BLaER1 treated with 17β-estradiol and CSF1 and Interleukin-3, amounts not matched to agents 10 nM and 100 nM (cell line): ENCODE data around the gene KNOP1.
A peak's percentile ranks its signal among the peaks of the same experiment; 100 is the strongest.

Experiments used
- H3K27ac ChIP-seq, 11 experiments: shearing (Covaris generic); formaldehyde crosslinking; 2 replicates each; pipeline ENCODE4 v1.8.1; 2022
- H3K27me3 ChIP-seq, 11 experiments: shearing (Covaris generic); formaldehyde crosslinking; 2 replicates each; pipeline ENCODE4 v1.8.1; 2022
- H3K36me3 ChIP-seq, 11 experiments: shearing (Covaris generic); formaldehyde crosslinking; 2 replicates each; pipeline ENCODE4 v1.8.1; 2022
- H3K4me1 ChIP-seq, 10 experiments: shearing (Covaris generic); formaldehyde crosslinking; 2 replicates each; pipeline ENCODE4 v1.8.1; 2022
- H3K4me2 ChIP-seq, 11 experiments: shearing (Covaris generic); formaldehyde crosslinking; 2 replicates each; pipeline ENCODE4 v1.8.1; 2022
- H3K4me3 ChIP-seq, 10 experiments: shearing (Covaris generic); formaldehyde crosslinking; 2 replicates each; pipeline ENCODE4 v1.8.1; 2022
- H3K9ac ChIP-seq, 11 experiments: shearing (Covaris generic); formaldehyde crosslinking; 2 replicates each; pipeline ENCODE4 v1.8.1; 2022
- H3K9me3 ChIP-seq, 11 experiments: shearing (Covaris generic); formaldehyde crosslinking; replicated peaks in 1 of 11; 2 replicates each; pipeline ENCODE4 v1.8.1; 2022
- H4K20me1 ChIP-seq, 11 experiments: shearing (Covaris generic); formaldehyde crosslinking; 2 replicates each; pipeline ENCODE4 v1.8.1; 2022
- Cebpa-rat ChIP-seq, 11 experiments: shearing (Covaris generic); IDR thresholded peaks; 2 replicates each; pipeline ENCODE4 v1.8.1; 2022

Gene KNOP1

GRCh38 chr16:19745286-19746010 lies 27.4 kb upstream of the KNOP1 start:
- Histone ChIP-seq H3K4me2 (no peak overlapping the region), H3K27ac (no peak overlapping the region), H4K20me1 (no peaks in the 10 kb centered on the region), H3K9ac (no peak overlapping the region), H3K36me3 (no peaks in the 10 kb centered on the region), H3K4me3 (no peak overlapping the region), H3K27me3 (no peaks in the 10 kb centered on the region), H3K4me1 (no peaks in the 10 kb centered on the region; a peak in 2 of 20 replicates), H3K9me3 (no peaks in the 10 kb centered on the region)
- TF ChIP-seq Cebpa-rat (IDR thresholded peaks at IDR 0.05) = no peak

GRCh38 chr16:19744670-19745069 lies 26.6 kb upstream of the KNOP1 start:
- Histone ChIP-seq H3K27ac (no peak overlapping the region), H3K4me3 (no peak overlapping the region), H3K9ac (no peak overlapping the region), H3K36me3 (no peaks in the 10 kb centered on the region; a peak in 1 of 22 replicates), H3K9me3 (no peaks in the 10 kb centered on the region), H4K20me1 (no peaks in the 10 kb centered on the region), H3K4me2 (no peak overlapping the region), H3K27me3 (no peaks in the 10 kb centered on the region), H3K4me1 (no peaks in the 10 kb centered on the region; a peak in 2 of 20 replicates)
- no peak for TF ChIP-seq Cebpa-rat (IDR thresholded peaks at IDR 0.05)

GRCh38 chr16:19743816-19744159 lies 25.8 kb upstream of the KNOP1 start:
- no peak overlapping the region for H3K9ac ChIP-seq
- TF ChIP-seq Cebpa-rat (IDR thresholded peaks at IDR 0.05) = no peak
- no peaks in the 10 kb centered on the region for H4K20me1 ChIP-seq
- no peaks in the 10 kb centered on the region for H3K9me3 ChIP-seq
- no peak overlapping the region for H3K27ac ChIP-seq
- no peak overlapping the region for H3K4me2 ChIP-seq
- H3K4me1 ChIP-seq = no peaks in the 10 kb centered on the region; a peak in 2 of 20 replicates
- no peak overlapping the region for H3K4me3 ChIP-seq
- no peaks in the 10 kb centered on the region for H3K27me3 ChIP-seq
- H3K36me3 ChIP-seq = no peaks in the 10 kb centered on the region; a peak in 2 of 22 replicates

GRCh38 chr16:19741354-19741753 lies 23.3 kb upstream of the KNOP1 start:
- H3K9me3 ChIP-seq = no peaks in the 10 kb centered on the region

GRCh38 chr16:19737306-19738038 lies 19.4 kb upstream of the KNOP1 start:
- Histone ChIP-seq H3K4me3 (no peak overlapping the region), H3K4me2 (peak overlapping the region; percentile 42 to 70 (median 61)), H3K9ac (no peak overlapping the region), H3K27ac (no peak overlapping the region), H3K4me1 (peaks cover 13 to 28% (median 17%) of the 10 kb centered on the region in 10 experiments), H3K27me3 (no peaks in the 10 kb centered on the region), H4K20me1 (no peaks in the 10 kb centered on the region), H3K36me3 (peaks cover 0 to 24% (median 12%) of the 10 kb centered on the region in 11 experiments; a peak in 10 of 22 replicates), H3K9me3 (0 out of 22 replicates have a peak, but pooled peaks cover 0 to 3% (median 0%) of the 10 kb centered on the region in 11 experiments)
- TF ChIP-seq Cebpa-rat (IDR thresholded peaks at IDR 0.05) = no peak

More at GRCh38 chr16:19741354-19741753, 23.3 kb upstream of the KNOP1 start:
- no peak overlapping the region for H3K4me2 ChIP-seq
- no peak overlapping the region for H3K4me3 ChIP-seq
- TF ChIP-seq Cebpa-rat (IDR thresholded peaks at IDR 0.05) = no peak
- no peaks in the 10 kb centered on the region for H4K20me1 ChIP-seq
- no peak overlapping the region for H3K9ac ChIP-seq
- peaks cover 0 to 4% (median 0%) of the 10 kb centered on the region in 11 experiments; a peak in 5 of 22 replicates for H3K36me3 ChIP-seq
- peaks cover 12 to 18% (median 14%) of the 10 kb centered on the region in 10 experiments for H3K4me1 ChIP-seq
- no peak overlapping the region for H3K27ac ChIP-seq
- no peaks in the 10 kb centered on the region for H3K27me3 ChIP-seq

GRCh38 chr16:19735074-19735867 lies 17.2 kb upstream of the KNOP1 start:
- TF ChIP-seq Cebpa-rat (IDR thresholded peaks at IDR 0.05) = no peak
- Histone ChIP-seq H3K4me2 (no peak overlapping the region; a peak in 2 of 22 replicates), H3K9ac (no peak overlapping the region), H3K27me3 (no peaks in the 10 kb centered on the region), H3K4me3 (no peak overlapping the region), H3K9me3 (0 out of 22 replicates have a peak, but pooled peaks cover 0 to 5% (median 0%) of the 10 kb centered on the region in 11 experiments), H3K27ac (no peak overlapping the region), H3K4me1 (peaks cover 13 to 28% (median 17%) of the 10 kb centered on the region in 10 experiments), H4K20me1 (no peaks in the 10 kb centered on the region), H3K36me3 (peaks cover 0 to 24% (median 12%) of the 10 kb centered on the region in 11 experiments; a peak in 10 of 22 replicates)

GRCh38 chr16:19733551-19733950 lies 15.5 kb upstream of the KNOP1 start:
- no peaks in the 10 kb centered on the region for H4K20me1 ChIP-seq
- no peak overlapping the region for H3K4me2 ChIP-seq
- H3K4me3 ChIP-seq = no peak overlapping the region
- H3K9ac ChIP-seq = no peak overlapping the region
- H3K9me3 ChIP-seq = 0 out of 22 replicates have a peak, but pooled peaks cover 0 to 5% (median 0%) of the 10 kb centered on the region in 11 experiments
- H3K4me1 ChIP-seq = peaks cover 13 to 28% (median 17%) of the 10 kb centered on the region in 10 experiments
- H3K27me3 ChIP-seq = no peaks in the 10 kb centered on the region
- no peak overlapping the region for H3K27ac ChIP-seq
- no peak for TF ChIP-seq Cebpa-rat (IDR thresholded peaks at IDR 0.05)
- H3K36me3 ChIP-seq = peaks cover 0 to 24% (median 12%) of the 10 kb centered on the region in 11 experiments; a peak in 10 of 22 replicates

- Histone ChIP-seq H3K9me3 (0 out of 22 replicates have a peak, but pooled peaks cover 0 to 5% (median 0%) of the 10 kb centered on the region in 11 experiments), H3K27ac (no peak overlapping the region), H3K4me2 (no peak overlapping the region), H3K27me3 (no peaks in the 10 kb centered on the region), H3K4me3 (no peak overlapping the region), H3K36me3 (peaks cover 0 to 9% (median 0%) of the 10 kb centered on the region in 11 experiments; a peak in 2 of 22 replicates), H3K9ac (no peak overlapping the region), H3K4me1 (no peaks in the 10 kb centered on the region), H4K20me1 (no peaks in the 10 kb centered on the region)
- TF ChIP-seq Cebpa-rat (IDR thresholded peaks at IDR 0.05) = no peak; a peak in 1 of 22 replicates
Observed at GRCh38 chr16:19728636-19728965, 10.6 kb upstream of the KNOP1 start.

GRCh38 chr16:19722981-19723380 lies 5.0 kb upstream of the KNOP1 start:
- Histone ChIP-seq H3K36me3 (no peaks in the 10 kb centered on the region), H3K9me3 (no peaks in the 10 kb centered on the region), H3K4me1 (peaks cover 13 to 37% (median 29%) of the 10 kb centered on the region in 10 experiments; a peak in 19 of 20 replicates), H3K27ac (no peak overlapping the region), H4K20me1 (no peaks in the 10 kb centered on the region), H3K4me3 (no peak overlapping the region), H3K4me2 (no peak overlapping the region), H3K27me3 (no peaks in the 10 kb centered on the region), H3K9ac (no peak overlapping the region)
- no peak for TF ChIP-seq Cebpa-rat (IDR thresholded peaks at IDR 0.05)
